ENCODE data around the gene ITGAX.

The ITGAX gene

DNA sequence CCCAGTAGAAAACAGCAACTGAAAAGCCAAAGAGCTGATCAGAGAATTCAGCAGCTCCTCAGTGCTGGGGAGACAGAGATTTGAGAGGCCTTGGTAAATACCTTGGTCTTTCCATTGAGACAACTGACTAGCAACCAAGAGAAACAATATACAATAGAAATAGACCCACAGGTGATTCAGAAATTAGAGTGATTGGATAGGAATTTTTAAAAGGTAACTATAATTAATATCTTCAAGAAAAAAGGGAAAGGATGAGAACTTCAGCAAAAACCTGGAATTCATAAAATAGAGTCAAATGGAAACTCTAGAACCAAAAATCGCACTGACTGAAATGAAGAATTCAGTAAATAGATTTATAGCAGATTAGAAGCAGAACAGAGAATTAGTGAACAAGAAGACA lies 32.5 kb upstream of the ITGAX start:
- no peak for ATAC-seq
- TF ChIP-seq OSR1 (CRISPR knock-in tag; IDR thresholded peaks at IDR 0.05): no peak
- no peak for TF ChIP-seq ESRRG (CRISPR knock-in tag; IDR thresholded peaks at IDR 0.05)
- TF ChIP-seq, protein P1, sequence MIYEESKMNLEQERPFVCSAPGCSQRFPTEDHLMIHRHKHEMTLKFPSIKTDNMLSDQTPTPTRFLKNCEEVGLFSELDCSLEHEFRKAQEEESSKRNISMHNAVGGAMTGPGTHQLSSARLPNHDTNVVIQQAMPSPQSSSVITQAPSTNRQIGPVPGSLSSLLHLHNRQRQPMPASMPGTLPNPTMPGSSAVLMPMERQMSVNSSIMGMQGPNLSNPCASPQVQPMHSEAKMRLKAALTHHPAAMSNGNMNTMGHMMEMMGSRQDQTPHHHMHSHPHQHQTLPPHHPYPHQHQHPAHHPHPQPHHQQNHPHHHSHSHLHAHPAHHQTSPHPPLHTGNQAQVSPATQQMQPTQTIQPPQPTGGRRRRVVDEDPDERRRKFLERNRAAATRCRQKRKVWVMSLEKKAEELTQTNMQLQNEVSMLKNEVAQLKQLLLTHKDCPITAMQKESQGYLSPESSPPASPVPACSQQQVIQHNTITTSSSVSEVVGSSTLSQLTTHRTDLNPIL (CRISPR knock-in tag; IDR thresholded peaks at IDR 0.05; ENCODE audit: low read depth): no peak
- TF ChIP-seq, protein P2, sequence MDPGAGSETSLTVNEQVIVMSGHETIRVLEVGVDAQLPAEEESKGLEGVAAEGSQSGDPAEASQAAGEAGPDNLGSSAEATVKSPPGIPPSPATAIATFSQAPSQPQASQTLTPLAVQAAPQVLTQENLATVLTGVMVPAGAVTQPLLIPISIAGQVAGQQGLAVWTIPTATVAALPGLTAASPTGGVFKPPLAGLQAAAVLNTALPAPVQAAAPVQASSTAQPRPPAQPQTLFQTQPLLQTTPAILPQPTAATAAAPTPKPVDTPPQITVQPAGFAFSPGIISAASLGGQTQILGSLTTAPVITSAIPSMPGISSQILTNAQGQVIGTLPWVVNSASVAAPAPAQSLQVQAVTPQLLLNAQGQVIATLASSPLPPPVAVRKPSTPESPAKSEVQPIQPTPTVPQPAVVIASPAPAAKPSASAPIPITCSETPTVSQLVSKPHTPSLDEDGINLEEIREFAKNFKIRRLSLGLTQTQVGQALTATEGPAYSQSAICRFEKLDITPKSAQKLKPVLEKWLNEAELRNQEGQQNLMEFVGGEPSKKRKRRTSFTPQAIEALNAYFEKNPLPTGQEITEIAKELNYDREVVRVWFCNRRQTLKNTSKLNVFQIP (CRISPR knock-in tag; IDR thresholded peaks at IDR 0.05; ENCODE audit: borderline replicate concordance, low read depth): no peak
- TF ChIP-seq, protein P3, sequence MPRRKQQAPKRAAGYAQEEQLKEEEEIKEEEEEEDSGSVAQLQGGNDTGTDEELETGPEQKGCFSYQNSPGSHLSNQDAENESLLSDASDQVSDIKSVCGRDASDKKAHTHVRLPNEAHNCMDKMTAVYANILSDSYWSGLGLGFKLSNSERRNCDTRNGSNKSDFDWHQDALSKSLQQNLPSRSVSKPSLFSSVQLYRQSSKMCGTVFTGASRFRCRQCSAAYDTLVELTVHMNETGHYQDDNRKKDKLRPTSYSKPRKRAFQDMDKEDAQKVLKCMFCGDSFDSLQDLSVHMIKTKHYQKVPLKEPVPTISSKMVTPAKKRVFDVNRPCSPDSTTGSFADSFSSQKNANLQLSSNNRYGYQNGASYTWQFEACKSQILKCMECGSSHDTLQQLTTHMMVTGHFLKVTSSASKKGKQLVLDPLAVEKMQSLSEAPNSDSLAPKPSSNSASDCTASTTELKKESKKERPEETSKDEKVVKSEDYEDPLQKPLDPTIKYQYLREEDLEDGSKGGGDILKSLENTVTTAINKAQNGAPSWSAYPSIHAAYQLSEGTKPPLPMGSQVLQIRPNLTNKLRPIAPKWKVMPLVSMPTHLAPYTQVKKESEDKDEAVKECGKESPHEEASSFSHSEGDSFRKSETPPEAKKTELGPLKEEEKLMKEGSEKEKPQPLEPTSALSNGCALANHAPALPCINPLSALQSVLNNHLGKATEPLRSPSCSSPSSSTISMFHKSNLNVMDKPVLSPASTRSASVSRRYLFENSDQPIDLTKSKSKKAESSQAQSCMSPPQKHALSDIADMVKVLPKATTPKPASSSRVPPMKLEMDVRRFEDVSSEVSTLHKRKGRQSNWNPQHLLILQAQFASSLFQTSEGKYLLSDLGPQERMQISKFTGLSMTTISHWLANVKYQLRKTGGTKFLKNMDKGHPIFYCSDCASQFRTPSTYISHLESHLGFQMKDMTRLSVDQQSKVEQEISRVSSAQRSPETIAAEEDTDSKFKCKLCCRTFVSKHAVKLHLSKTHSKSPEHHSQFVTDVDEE (CRISPR knock-in tag; IDR thresholded peaks at IDR 0.05): no peak
- TF ChIP-seq, protein P4, sequence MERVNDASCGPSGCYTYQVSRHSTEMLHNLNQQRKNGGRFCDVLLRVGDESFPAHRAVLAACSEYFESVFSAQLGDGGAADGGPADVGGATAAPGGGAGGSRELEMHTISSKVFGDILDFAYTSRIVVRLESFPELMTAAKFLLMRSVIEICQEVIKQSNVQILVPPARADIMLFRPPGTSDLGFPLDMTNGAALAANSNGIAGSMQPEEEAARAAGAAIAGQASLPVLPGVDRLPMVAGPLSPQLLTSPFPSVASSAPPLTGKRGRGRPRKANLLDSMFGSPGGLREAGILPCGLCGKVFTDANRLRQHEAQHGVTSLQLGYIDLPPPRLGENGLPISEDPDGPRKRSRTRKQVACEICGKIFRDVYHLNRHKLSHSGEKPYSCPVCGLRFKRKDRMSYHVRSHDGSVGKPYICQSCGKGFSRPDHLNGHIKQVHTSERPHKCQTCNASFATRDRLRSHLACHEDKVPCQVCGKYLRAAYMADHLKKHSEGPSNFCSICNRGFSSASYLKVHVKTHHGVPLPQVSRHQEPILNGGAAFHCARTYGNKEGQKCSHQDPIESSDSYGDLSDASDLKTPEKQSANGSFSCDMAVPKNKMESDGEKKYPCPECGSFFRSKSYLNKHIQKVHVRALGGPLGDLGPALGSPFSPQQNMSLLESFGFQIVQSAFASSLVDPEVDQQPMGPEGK (CRISPR knock-in tag; IDR thresholded peaks at IDR 0.05; ENCODE audit: borderline replicate concordance): no peak
- no peak for TF ChIP-seq ZFP30 (CRISPR knock-in tag; IDR thresholded peaks at IDR 0.05)
- TF ChIP-seq RARB (CRISPR knock-in tag; IDR thresholded peaks at IDR 0.05): no peak
- no peak for TF ChIP-seq CSDC2 (CRISPR knock-in tag; IDR thresholded peaks at IDR 0.05)

DNA sequence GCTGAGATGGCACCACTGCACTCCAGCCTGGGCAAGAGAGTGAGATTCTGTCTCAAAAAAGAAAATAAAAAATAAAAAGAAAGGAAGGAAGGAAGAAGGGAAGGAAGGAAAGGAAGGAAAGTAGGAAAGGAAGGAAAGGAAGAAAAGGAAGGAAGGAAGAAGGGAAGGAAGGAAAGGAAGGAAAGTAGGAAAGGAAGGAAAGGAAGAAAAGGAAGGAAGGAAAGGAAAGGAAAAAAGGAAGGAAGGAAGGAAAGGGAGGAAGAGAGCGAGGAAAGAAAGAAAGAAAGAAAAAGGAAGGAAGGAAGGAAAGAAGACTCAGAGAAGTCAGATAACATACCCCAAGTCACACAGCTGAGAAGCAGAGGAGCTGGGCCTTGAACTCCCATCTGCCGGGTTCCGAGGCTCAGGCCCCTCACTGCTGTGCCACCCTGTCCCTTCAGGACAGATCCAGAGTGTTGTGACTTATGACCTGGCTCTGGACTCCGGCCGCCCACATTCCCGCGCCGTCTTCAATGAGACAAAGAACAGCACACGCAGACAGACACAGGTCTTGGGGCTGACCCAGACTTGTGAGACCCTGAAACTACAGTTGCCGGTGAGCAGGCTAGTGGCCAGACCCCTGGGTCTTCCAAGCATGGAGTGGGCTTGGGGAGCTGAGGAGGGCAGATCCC lies 30.9 kb upstream of the ITGAX start:
- no peak for ATAC-seq
- no peak for TF ChIP-seq PPARA (CRISPR knock-in tag; IDR thresholded peaks at IDR 0.05; ENCODE audit: borderline replicate concordance)
- TF ChIP-seq SNAI2 (CRISPR knock-in tag; IDR thresholded peaks at IDR 0.05): no peak
- TF ChIP-seq ZNF70 (CRISPR knock-in tag; IDR thresholded peaks at IDR 0.05): no peak
- no peak for TF ChIP-seq ZC3H10 (CRISPR knock-in tag; IDR thresholded peaks at IDR 0.05)
- TF ChIP-seq ZNF565 (CRISPR knock-in tag; conservative IDR thresholded peaks at IDR 0.05; ENCODE audit: low read depth): no peak
- TF ChIP-seq, protein P5, sequence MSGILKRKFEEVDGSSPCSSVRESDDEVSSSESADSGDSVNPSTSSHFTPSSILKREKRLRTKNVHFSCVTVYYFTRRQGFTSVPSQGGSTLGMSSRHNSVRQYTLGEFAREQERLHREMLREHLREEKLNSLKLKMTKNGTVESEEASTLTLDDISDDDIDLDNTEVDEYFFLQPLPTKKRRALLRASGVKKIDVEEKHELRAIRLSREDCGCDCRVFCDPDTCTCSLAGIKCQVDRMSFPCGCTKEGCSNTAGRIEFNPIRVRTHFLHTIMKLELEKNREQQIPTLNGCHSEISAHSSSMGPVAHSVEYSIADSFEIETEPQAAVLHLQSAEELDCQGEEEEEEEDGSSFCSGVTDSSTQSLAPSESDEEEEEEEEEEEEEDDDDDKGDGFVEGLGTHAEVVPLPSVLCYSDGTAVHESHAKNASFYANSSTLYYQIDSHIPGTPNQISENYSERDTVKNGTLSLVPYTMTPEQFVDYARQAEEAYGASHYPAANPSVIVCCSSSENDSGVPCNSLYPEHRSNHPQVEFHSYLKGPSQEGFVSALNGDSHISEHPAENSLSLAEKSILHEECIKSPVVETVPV (CRISPR knock-in tag; IDR thresholded peaks at IDR 0.05): no peak
- TF ChIP-seq ESRRG (CRISPR knock-in tag; IDR thresholded peaks at IDR 0.05): no peak
- no peak for TF ChIP-seq ZFP30 (CRISPR knock-in tag; IDR thresholded peaks at IDR 0.05)
- TF ChIP-seq ZNF8 (CRISPR knock-in tag; IDR thresholded peaks at IDR 0.05): no peak
- no peak for TF ChIP-seq GLIS3 (CRISPR knock-in tag; IDR thresholded peaks at IDR 0.05)
- TF ChIP-seq TCF4 (CRISPR knock-in tag; IDR thresholded peaks at IDR 0.05; ENCODE audit: borderline replicate concordance): no peak

DNA sequence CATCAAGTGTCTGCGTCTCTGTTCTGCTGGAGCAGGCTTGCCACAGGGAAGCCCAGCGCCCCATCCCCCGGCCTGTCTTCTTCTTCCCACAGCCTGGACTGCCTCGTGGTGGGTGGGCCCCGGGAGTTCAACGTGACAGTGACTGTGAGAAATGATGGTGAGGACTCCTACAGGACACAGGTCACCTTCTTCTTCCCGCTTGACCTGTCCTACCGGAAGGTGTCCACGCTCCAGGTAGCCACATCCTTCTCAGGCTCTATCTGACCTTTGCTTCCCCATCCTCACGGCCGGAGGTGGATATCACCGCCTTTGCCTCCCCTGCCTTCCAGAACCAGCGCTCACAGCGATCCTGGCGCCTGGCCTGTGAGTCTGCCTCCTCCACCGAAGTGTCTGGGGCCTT lies 29.8 kb upstream of the ITGAX start:
- no peak for ATAC-seq
- TF ChIP-seq PPARA (CRISPR knock-in tag; IDR thresholded peaks at IDR 0.05; ENCODE audit: borderline replicate concordance) (no peak), CSDC2 (CRISPR knock-in tag; IDR thresholded peaks at IDR 0.05) (no peak), ISL1 (CRISPR knock-in tag; IDR thresholded peaks at IDR 0.05) (no peak), TCF4 (CRISPR knock-in tag; IDR thresholded peaks at IDR 0.05; ENCODE audit: borderline replicate concordance) (no peak), ESRRG (CRISPR knock-in tag; IDR thresholded peaks at IDR 0.05) (no peak), RARB (CRISPR knock-in tag; IDR thresholded peaks at IDR 0.05) (no peak), ZFP30 (CRISPR knock-in tag; IDR thresholded peaks at IDR 0.05) (no peak)
- TF ChIP-seq, protein P3 (CRISPR knock-in tag; IDR thresholded peaks at IDR 0.05): no peak
- TF ChIP-seq, protein P5 (CRISPR knock-in tag; IDR thresholded peaks at IDR 0.05): no peak
